Activated CD4-positive, alpha-beta memory T cell treated with anti-CD3 and anti-CD28 coated beads, Interleukin-2, amount 10 ng/mL, durations not matched to agents 7 days and 5 days (primary cell): ENCODE data around the gene ZBTB46. TPM values are rescaled to one million over a fixed set of nuclear protein-coding genes. Genes with fewer than 3 reads are reported as not detected.

Experiments used
- CTCF ChIA-PET: fragments of 350-600 bp; sonication (Branson Sonifier 250); formaldehyde crosslinking; loops from one replicate; lab custom pipeline; 2021; ENCODE audit warnings: antibody characterized with exemption, inconsistent platforms; lab: Charles Lee
- POLR2A ChIA-PET: fragments of 350-600 bp; sonication (Branson Sonifier 250); formaldehyde crosslinking; loops from one replicate; lab custom pipeline; 2021; ENCODE audit warnings: antibody characterized with exemption; lab: Charles Lee
- DNase-seq: peaks from one replicate; pipeline ENCODE4 v3.0.0-alpha.2; 2020
- H3K27ac Mint-ChIP-seq: one replicate; pipeline ENCODE4 v1.8.0; 2021; ENCODE audit warnings: mild to moderate bottlenecking, mixed read lengths
- H3K27me3 Mint-ChIP-seq: one replicate; pipeline ENCODE4 v1.8.0; 2021; ENCODE audit warnings: mixed read lengths
- H3K36me3 Mint-ChIP-seq: one replicate; pipeline ENCODE4 v1.8.0; 2021; ENCODE audit warnings: low read depth, mixed read lengths
- H3K4me1 Mint-ChIP-seq: one replicate; pipeline ENCODE4 v1.8.0; 2021; ENCODE audit warnings: mixed read lengths
- H3K4me3 Mint-ChIP-seq: one replicate; pipeline ENCODE4 v1.8.0; 2021; ENCODE audit warnings: mild to moderate bottlenecking, mixed read lengths
- H3K9me3 Mint-ChIP-seq: one replicate; pipeline ENCODE4 v1.8.0; 2021; ENCODE audit warnings: mixed read lengths
- total RNA-seq, 2 experiments: library from RNA; stranded (reverse); gene quantifications; one replicate each; pipeline ENCODE4 v1.2.3, GENCODE V29; 2021

ZBTB46 gene
- total RNA-seq, 2 experiments from 2014 or later: 0.53 to 0.65 TPM

- H3K36me3 Mint-ChIP-seq: peaks cover 65% of the 10 kb centered on the region
- no peak for DNase-seq
- H3K27me3 Mint-ChIP-seq: no peaks in the 10 kb centered on the region
- H3K27ac Mint-ChIP-seq: no peak overlapping the region
- ChIA-PET CTCF (interaction anchor here (1.6 to 3.0 kb wide), 3 partner anchors 12 to 156 kb away, joined by 5 to 29 read pairs (median 13); partner anchors contain the start of gene TPD52L2), POLR2A (interaction anchor here (0.9 to 9.3 kb wide), 4 partner anchors 19 to 42 kb away, joined by 3 to 120 read pairs (median 6); partner anchors contain the start of genes LIME1 and SLC2A4RG)
- peak overlapping the region; percentile 90 for H3K4me3 Mint-ChIP-seq
- H3K4me1 Mint-ChIP-seq: peaks cover 59% of the 10 kb centered on the region
- peaks cover 3% of the 10 kb centered on the region for H3K9me3 Mint-ChIP-seq
These were observed 121.9 kb downstream of the ZBTB46 start for GRCh38 chr20:63709149-63709527.

DNA sequence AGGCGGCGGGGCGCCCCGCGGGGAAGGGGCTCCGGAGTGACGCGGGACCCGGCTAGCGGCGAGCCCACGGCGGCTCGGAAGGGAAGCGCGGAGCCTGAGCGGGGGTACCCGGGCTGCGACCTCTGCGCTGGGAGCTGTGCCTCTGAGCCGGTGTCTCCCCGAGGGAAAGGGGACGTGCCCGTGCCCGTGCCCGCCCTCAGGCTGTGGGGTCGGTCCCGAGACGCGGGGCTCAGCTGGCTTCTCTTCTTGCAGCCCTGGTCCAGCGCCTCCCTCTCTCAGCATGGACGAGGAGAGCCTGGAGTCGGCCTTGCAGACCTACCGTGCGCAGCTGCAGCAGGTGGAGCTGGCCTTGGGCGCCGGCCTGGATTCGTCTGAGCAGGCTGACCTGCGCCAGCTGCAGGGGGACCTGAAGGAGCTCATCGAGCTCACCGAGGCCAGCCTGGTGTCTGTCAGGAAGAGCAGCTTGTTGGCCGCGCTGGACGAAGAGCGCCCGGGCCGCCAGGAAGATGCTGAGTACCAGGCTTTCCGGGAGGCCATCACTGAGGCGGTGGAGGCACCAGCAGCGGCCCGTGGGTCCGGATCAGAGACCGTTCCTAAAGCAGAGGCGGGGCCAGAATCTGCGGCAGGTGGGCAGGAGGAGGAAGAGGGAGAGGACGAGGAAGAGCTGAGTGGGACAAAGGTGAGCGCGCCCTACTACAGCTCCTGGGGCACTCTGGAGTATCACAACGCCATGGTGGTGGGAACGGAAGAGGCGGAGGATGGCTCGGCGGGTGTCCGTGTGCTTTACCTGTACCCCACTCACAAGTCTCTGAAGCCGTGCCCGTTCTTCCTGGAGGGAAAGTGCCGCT is 122.5 kb downstream of the ZBTB46 start:
- DNase-seq: no peak
- Mint-ChIP-seq H3K27ac (peak overlapping the region; percentile 61), H3K4me3 (peak overlapping the region; percentile 90), H3K9me3 (peaks cover 3% of the 10 kb centered on the region), H3K36me3 (peaks cover 61% of the 10 kb centered on the region), H3K4me1 (peaks cover 59% of the 10 kb centered on the region), H3K27me3 (no peaks in the 10 kb centered on the region)
- POLR2A ChIA-PET: interaction anchor here (0.6 to 9.3 kb wide), 20 partner anchors 8 to 260 kb away, joined by 3 to 120 read pairs (median 4); partner anchors contain the start of genes LIME1, RTEL1, SLC2A4RG and TNFRSF6B
- CTCF ChIA-PET: interaction anchor here (0.8 to 3.0 kb wide), 20 partner anchors 12 to 330 kb away, joined by 3 to 35 read pairs (median 4); partner anchors contain the start of genes LIME1, PRPF6, PTK6 and SAMD10

DNA sequence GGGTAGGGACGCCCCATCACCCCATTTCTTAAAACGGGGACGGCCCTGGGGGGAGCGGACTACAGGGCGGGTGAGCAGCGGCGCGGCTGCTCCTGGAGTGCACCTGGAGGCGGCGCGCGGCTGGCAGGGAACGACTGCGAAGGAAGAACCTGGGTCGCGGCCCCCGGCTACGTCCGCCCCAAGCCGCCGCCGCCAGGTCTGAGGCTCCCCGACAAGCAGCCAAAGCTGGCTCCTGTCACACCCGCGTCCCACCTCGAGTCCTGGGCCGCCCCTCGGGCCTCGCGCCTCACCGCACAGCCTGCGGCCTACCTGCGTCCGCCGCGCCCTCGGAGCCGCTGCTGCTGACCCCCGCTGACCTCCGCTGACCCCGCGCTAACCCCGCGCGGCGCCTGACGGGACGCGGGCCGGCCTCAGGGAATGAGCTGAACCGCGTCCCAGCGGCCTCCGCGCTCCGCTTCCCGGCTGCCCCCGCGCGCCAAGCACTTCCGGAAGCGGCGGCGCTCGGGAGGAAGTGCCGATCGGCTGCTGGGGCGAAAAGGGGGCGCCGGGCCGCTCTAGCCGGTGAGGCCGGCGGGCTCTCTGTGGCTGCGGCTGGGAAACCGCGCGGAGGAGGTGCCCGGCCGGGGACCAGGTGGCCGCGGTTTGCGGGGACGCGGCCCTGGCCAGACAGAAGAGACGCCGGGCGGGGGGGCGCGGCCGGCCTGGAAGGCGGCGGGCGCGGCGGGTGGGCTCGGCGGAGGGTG is 123.3 kb downstream of the ZBTB46 start, which contains the start of the genes ARFRP1 and ZGPAT:
TSS of gene ARFRP1 (minus strand) at position 419 of the 743 bp plus-strand sequence. CDS start 885 bp downstream, outside the sequence.
TSS of gene ZGPAT (plus strand) at position 482 of the 743 bp plus-strand sequence. CDS start 542 bp downstream, outside the sequence.
- POLR2A ChIA-PET: interaction anchor here (0.6 to 9.3 kb wide), 22 partner anchors 9 to 261 kb away, joined by 3 to 120 read pairs (median 4); partner anchors contain the start of genes LIME1, RTEL1, SLC2A4RG and TNFRSF6B

GRCh38 chr20:63706852-63707557 is 124.1 kb downstream of the ZBTB46 start:
- POLR2A ChIA-PET: interaction anchor here (0.8 to 9.3 kb wide), 18 partner anchors 8 to 413 kb away, joined by 3 to 120 read pairs (median 4); partner anchors contain the start of genes LIME1, RTEL1, SLC2A4RG and TPD52L2
- Mint-ChIP-seq H3K4me1 (peaks cover 58% of the 10 kb centered on the region), H3K4me3 (peak overlapping the region; percentile 90), H3K9me3 (no peaks in the 10 kb centered on the region), H3K27me3 (no peaks in the 10 kb centered on the region), H3K27ac (peak overlapping the region; percentile 87), H3K36me3 (peaks cover 50% of the 10 kb centered on the region)
- DNase-seq: peak; percentile 72
- CTCF ChIA-PET: interaction anchor here (0.6 to 3.0 kb wide), 20 partner anchors 8 to 332 kb away, joined by 3 to 35 read pairs (median 4); partner anchors contain the start of genes LIME1, PRPF6, PTK6 and SAMD10

More for the DNA sequence above, 123.3 kb downstream of the ZBTB46 start, which contains the start of the genes ARFRP1 and ZGPAT:
- Mint-ChIP-seq H3K9me3 (peaks cover 3% of the 10 kb centered on the region), H3K27me3 (no peaks in the 10 kb centered on the region), H3K4me1 (peaks cover 59% of the 10 kb centered on the region), H3K4me3 (peak within 1 kb of the TSS; percentile 90), H3K36me3 (peaks cover 58% of the 10 kb centered on the region), H3K27ac (peak within 1 kb of the TSS; percentile 87)
- CTCF ChIA-PET: interaction anchor here (0.7 to 3.0 kb wide), 23 partner anchors 12 to 331 kb away, joined by 3 to 35 read pairs (median 4); partner anchors contain the start of genes LIME1, PRPF6, PTK6 and SAMD10
- DNase-seq: peak; percentile 93

DNA sequence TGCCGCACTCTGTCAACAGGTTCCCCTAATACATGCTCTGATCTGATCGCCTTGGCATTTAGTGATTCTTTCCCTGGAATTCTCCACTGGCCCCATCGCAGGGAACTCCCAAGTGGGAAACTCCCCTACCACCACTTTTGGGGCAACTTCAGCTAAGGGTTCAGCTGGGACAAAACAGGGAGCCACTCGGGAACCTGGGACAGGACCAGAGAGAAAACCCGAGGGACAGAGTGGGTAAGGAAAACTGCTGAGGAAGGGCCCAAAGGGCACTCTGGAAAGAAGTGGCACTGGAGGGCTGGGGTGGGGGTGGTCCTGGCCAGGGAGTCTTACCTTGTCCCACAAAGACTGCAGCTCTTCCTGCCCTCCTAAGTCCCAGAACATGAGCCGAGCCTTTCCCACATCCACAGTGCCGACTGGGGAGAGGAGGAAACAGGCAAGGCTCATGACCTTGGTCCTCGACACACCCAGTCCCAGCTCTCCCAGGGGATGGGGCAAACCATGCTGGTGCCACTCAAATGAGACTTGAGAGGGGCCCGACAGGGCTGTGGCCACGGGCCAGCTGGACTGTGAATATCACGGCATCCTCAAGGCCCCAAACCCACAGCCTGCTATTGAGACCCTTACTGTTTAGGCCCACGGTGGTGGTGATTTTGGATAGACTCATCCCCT is 124.9 kb downstream of the ZBTB46 start:
- no peak for DNase-seq
- Mint-ChIP-seq H3K36me3 (peaks cover 42% of the 10 kb centered on the region), H3K27ac (peak overlapping the region; percentile 87), H3K4me3 (peak overlapping the region; percentile 90), H3K9me3 (no peaks in the 10 kb centered on the region), H3K4me1 (peaks cover 58% of the 10 kb centered on the region), H3K27me3 (no peaks in the 10 kb centered on the region)
- ChIA-PET POLR2A (interaction anchor here (1.0 to 9.3 kb wide), 5 partner anchors 30 to 414 kb away, joined by 3 to 120 read pairs (median 4); partner anchors contain the start of genes LIME1 and SLC2A4RG), CTCF (interaction anchor here (0.6 to 3.0 kb wide), 5 partner anchors 9 to 159 kb away, joined by 3 to 35 read pairs (median 7); partner anchors contain the start of genes LIME1 and TPD52L2)

DNA sequence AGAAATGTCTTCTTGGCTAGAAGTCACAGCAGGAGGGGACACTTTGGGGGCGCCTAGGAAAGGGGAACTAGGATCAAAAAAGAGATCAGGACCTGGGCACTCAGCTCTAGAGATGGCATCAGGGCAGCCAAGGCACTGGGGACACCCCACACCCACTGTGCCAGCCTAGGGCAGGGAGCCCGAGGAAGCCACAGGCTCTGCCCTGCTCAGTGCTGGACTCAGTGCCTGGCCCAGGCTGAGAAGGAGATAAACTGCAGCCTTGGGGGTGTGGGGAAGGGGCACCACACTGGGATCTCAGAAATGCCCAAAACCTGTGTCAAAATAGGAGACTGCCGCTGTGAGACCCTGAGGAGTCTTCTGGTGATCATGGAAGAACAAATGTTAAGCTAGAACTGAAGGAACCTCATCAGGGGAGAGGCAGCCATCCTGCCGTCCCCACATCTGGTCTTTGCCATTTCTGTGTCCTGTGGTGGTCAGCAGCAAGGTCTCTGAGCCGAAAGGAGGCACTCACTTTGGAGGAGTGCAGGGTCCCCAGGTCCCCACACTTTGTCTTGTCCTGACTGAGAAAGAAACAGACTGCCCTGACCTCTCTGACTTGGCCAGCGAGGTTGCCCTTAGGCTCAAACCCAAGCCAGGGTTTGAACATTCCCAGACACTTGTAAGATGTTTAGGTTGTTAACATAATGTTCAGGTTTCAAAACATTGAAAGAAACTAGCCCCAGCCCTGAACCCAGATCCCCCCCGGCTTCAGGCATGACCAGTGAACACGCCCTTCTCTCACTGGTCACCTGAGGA is 125.6 kb downstream of the ZBTB46 start:
- ChIA-PET POLR2A (interaction anchor here (1.3 to 9.3 kb wide), 3 partner anchors 31 to 184 kb away, joined by 4 to 120 read pairs (median 21); partner anchors contain the start of genes LIME1 and SLC2A4RG), CTCF (interaction anchor here (0.8 kb wide), 1 partner anchor 10 kb away, joined by 3 read pairs; no protein-coding TSS in a partner anchor)
- DNase-seq: no peak
- Mint-ChIP-seq H3K4me1 (peaks cover 55% of the 10 kb centered on the region), H3K4me3 (peak overlapping the region; percentile 90), H3K27ac (no peak overlapping the region), H3K27me3 (no peaks in the 10 kb centered on the region), H3K9me3 (no peaks in the 10 kb centered on the region), H3K36me3 (peaks cover 35% of the 10 kb centered on the region)

GRCh38 chr20:63704749-63705117 is 126.3 kb downstream of the ZBTB46 start:
- Mint-ChIP-seq H3K4me3 (no peak overlapping the region), H3K4me1 (peaks cover 53% of the 10 kb centered on the region), H3K9me3 (no peaks in the 10 kb centered on the region), H3K36me3 (peaks cover 32% of the 10 kb centered on the region), H3K27ac (no peak overlapping the region), H3K27me3 (no peaks in the 10 kb centered on the region)
- ChIA-PET CTCF (no interaction called here), POLR2A (interaction anchor here (9.3 kb wide), 1 partner anchor 31 kb away, joined by 120 read pairs; the partner anchor contains the start of genes LIME1 and SLC2A4RG)
- DNase-seq: no peak

GRCh38 chr20:63703976-63704748 is 126.9 kb downstream of the ZBTB46 start:
- ChIA-PET CTCF (no interaction called here), POLR2A (interaction anchor here (9.3 kb wide), 1 partner anchor 32 kb away, joined by 120 read pairs; the partner anchor contains the start of genes LIME1 and SLC2A4RG)
- peaks cover 52% of the 10 kb centered on the region for H3K4me1 Mint-ChIP-seq

DNA sequence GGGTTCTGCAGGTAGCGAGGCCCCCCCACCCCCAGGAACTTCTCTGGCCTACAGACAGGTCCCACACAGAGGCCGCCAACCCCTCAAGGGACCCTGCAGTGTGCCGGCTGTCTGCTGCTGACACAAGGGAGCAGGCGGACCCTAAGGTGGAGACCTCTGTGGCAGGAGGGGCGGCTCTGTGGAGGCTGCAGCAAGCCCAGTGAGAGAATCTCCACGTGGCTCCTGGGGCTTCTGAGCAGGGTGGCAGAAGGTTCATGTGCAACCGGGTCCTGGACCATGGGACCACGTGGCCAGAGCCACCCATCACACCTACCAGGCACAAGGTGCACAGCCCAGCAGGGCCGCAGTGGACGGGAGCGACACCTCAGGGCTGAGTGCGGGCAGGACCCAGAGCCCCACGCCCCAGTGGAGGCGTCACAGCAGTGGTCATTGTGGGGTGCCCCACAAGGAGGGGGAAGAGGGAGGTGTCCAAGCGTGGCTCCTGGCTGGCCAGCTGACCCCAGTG is 127.5 kb downstream of the ZBTB46 start:
- no peak overlapping the region for H3K27ac Mint-ChIP-seq
- peaks cover 52% of the 10 kb centered on the region for H3K4me1 Mint-ChIP-seq
- peaks cover 25% of the 10 kb centered on the region for H3K36me3 Mint-ChIP-seq
- DNase-seq: no peak
- no peaks in the 10 kb centered on the region for H3K9me3 Mint-ChIP-seq
- ChIA-PET CTCF (no interaction called here), POLR2A (interaction anchor here (9.3 kb wide), 1 partner anchor 33 kb away, joined by 120 read pairs; the partner anchor contains the start of genes LIME1 and SLC2A4RG)
- H3K4me3 Mint-ChIP-seq: no peak overlapping the region
- H3K27me3 Mint-ChIP-seq: no peaks in the 10 kb centered on the region

More at GRCh38 chr20:63703976-63704748, 126.9 kb downstream of the ZBTB46 start:
- H3K27ac Mint-ChIP-seq: no peak overlapping the region
- no peaks in the 10 kb centered on the region for H3K9me3 Mint-ChIP-seq
- DNase-seq: no peak
- H3K36me3 Mint-ChIP-seq: peaks cover 29% of the 10 kb centered on the region
- no peak overlapping the region for H3K4me3 Mint-ChIP-seq
- no peaks in the 10 kb centered on the region for H3K27me3 Mint-ChIP-seq
